Ureter (tissue), 1 donor: Measurements from ENCODE around the gene PLTP. TPM values are rescaled to one million over a fixed set of nuclear protein-coding genes. Genes with fewer than 3 reads are reported as not detected.
"Not testable (repeated sequence)": the region's sequence is repeated elsewhere in the genome, so short reads cannot be mapped to it uniquely, and the experiment has no call there.

Experiments used
- DNase-seq: peaks from one replicate; pipeline ENCODE4 v3.0.0-alpha.2; 2020; ENCODE audit warnings: low spot score
- total RNA-seq: library from RNA; stranded (reverse); gene quantifications from one replicate; pipeline ENCODE4 v1.2.4, GENCODE V29; 2023
- donor health status: DM: yes; HTN: yes; CAD: no.

The PLTP gene
- total RNA-seq, 1 donor from 2014 or later: 101 TPM

GRCh38 chr20:45874104-45874481, 37.9 kb downstream of the PLTP start:
- not testable (repeated sequence) for DNase-seq

- DNase-seq: no peak
These were observed 38.4 kb downstream of the PLTP start for GRCh38 chr20:45873409-45874103.

GRCh38 chr20:45872626-45873025, 39.3 kb downstream of the PLTP start:
- DNase-seq: no peak

- DNase-seq: no peak
These were observed 44.2 kb downstream of the PLTP start for GRCh38 chr20:45867819-45868176.

- DNase-seq: no peak
These were observed 44.7 kb downstream of the PLTP start for GRCh38 chr20:45867136-45867818.

- no peak for DNase-seq
These were observed 45.5 kb downstream of the PLTP start for GRCh38 chr20:45866454-45866853.

- no peak for DNase-seq
These were observed 48.1 kb downstream of the PLTP start for GRCh38 chr20:45863543-45864470.

GRCh38 chr20:45861221-45862075, 50.5 kb downstream of the PLTP start:
- DNase-seq: no peak

- no peak for DNase-seq
These were observed 51.3 kb downstream of the PLTP start for GRCh38 chr20:45860560-45861220.

GRCh38 chr20:45859916-45860315, 52.0 kb downstream of the PLTP start:
- no peak for DNase-seq

- no peak for DNase-seq
These were observed 54.1 kb downstream of the PLTP start for GRCh38 chr20:45857882-45858216.

GRCh38 chr20:45857114-45857881, 54.7 kb downstream of the PLTP start, which contains the start of the genes ACOT8 and ZSWIM3:
Gene ACOT8, minus strand, starts transcription at chr20:45857392. Its CDS starts 77 bp downstream, at chr20:45857315.
Gene ZSWIM3, plus strand, starts transcription at chr20:45857614. Its CDS starts 212 bp downstream, at chr20:45857826.
- peak; percentile 99 for DNase-seq

- DNase-seq: no peak
These were observed 58.5 kb downstream of the PLTP start for GRCh38 chr20:45853484-45853883.

GRCh38 chr20:45852326-45852725, 59.6 kb downstream of the PLTP start:
- DNase-seq: no peak

- no peak for DNase-seq
These were observed 60.5 kb downstream of the PLTP start for GRCh38 chr20:45851501-45851900.

- DNase-seq: no peak
These were observed 61.0 kb downstream of the PLTP start for GRCh38 chr20:45850926-45851325.

- DNase-seq: no peak
These were observed 61.7 kb downstream of the PLTP start for GRCh38 chr20:45850238-45850637.

- DNase-seq: no peak
These were observed 62.9 kb downstream of the PLTP start for GRCh38 chr20:45848969-45849582.
